GM21717 (cell line): Measurements from ENCODE around the gene ROPN1B.

Experiments used
- ATAC-seq: cut with Tn5 transposase; IDR thresholded peaks from one replicate; pipeline ENCODE4 v1.9.1; 2021; ENCODE audit warnings: mild to moderate bottlenecking, moderate library complexity; ENCODE audit not compliant: unreplicated experiment

Gene ROPN1B

GRCh38 chr3:126026277-126026751, 57.3 kb downstream of the ROPN1B start:
- no peak for ATAC-seq

- no peak for ATAC-seq
These were observed 57.8 kb downstream of the ROPN1B start for GRCh38 chr3:126026761-126027160.

GRCh38 chr3:126028096-126028495, 59.1 kb downstream of the ROPN1B start:
- no peak for ATAC-seq

- no peak for ATAC-seq
These were observed 60.3 kb downstream of the ROPN1B start for GRCh38 chr3:126029241-126029640.

GRCh38 chr3:126030455-126030854, 61.5 kb downstream of the ROPN1B start:
- no peak for ATAC-seq

GRCh38 chr3:126031981-126032471, 63.0 kb downstream of the ROPN1B start:
- ATAC-seq = no peak
